ENCODE results near the gene RNF181.
"Not testable (repeated sequence)": the region's sequence is repeated elsewhere in the genome, so short reads cannot be mapped to it uniquely, and the experiment has no call there.

RNF181 gene

GRCh38 chr2:85577386-85578242, 17.9 kb upstream of the RNF181 start, which contains the start of gene VAMP8:
Gene VAMP8, plus strand, starts transcription at chr2:85577586. Its CDS starts 61 bp downstream, at chr2:85577647.
- DNase-seq, result no peak

- DNase-seq, result no peak
Observed at GRCh38 chr2:85578243-85579180, 17.0 kb upstream of the RNF181 start.

GRCh38 chr2:85579266-85579935, 16.1 kb upstream of the RNF181 start:
- DNase-seq, result no peak

- DNase-seq, result no peak
Observed at GRCh38 chr2:85580206-85580605, 15.3 kb upstream of the RNF181 start.

GRCh38 chr2:85582492-85582891, 13.1 kb upstream of the RNF181 start:
- DNase-seq, result no peak

GRCh38 chr2:85583667-85584353, 11.7 kb upstream of the RNF181 start:
- DNase-seq, result no peak

- no peak for DNase-seq
Observed at GRCh38 chr2:85584354-85584856, 11.1 kb upstream of the RNF181 start, which contains the start of gene VAMP5. Gene VAMP5, plus strand, starts transcription at chr2:85584431. Its CDS starts 60 bp downstream, at chr2:85584491.

- DNase-seq, result no peak
Observed at GRCh38 chr2:85584857-85585780, 10.4 kb upstream of the RNF181 start.

- no peak for DNase-seq
Observed at GRCh38 chr2:85585781-85586105, 9.8 kb upstream of the RNF181 start.

GRCh38 chr2:85588236-85588635, 7.3 kb upstream of the RNF181 start:
- DNase-seq, result no peak

GRCh38 chr2:85588645-85589044, 6.9 kb upstream of the RNF181 start:
- DNase-seq, result no peak

- no peak for DNase-seq
Observed at GRCh38 chr2:85589181-85589580, 6.4 kb upstream of the RNF181 start.

- no peak for DNase-seq
Observed at GRCh38 chr2:85589982-85590791, 5.4 kb upstream of the RNF181 start.

GRCh38 chr2:85590950-85591349, 4.6 kb upstream of the RNF181 start:
- no peak for DNase-seq

GRCh38 chr2:85591563-85591962, 4.0 kb upstream of the RNF181 start:
- no peak for DNase-seq

GRCh38 chr2:85592299-85592698, 3.2 kb upstream of the RNF181 start:
- DNase-seq, result not testable (repeated sequence)

GRCh38 chr2:85593023-85593422, 2.5 kb upstream of the RNF181 start:
- no peak for DNase-seq

- DNase-seq, result no peak
Observed at GRCh38 chr2:85594715-85595300, 737 bp upstream of the RNF181 start.

GRCh38 chr2:85596026-85596333, 435 bp downstream of the RNF181 start:
- DNase-seq, result no peak

Measured in COR-L47 (cell line).